ENCODE results near the gene SP4. TPM values are rescaled to one million over a fixed set of nuclear protein-coding genes. Genes with fewer than 3 reads are reported as not detected.

Gene SP4
- total RNA-seq, 1 experiment from 2014 or later, result 9.3 TPM

DNA sequence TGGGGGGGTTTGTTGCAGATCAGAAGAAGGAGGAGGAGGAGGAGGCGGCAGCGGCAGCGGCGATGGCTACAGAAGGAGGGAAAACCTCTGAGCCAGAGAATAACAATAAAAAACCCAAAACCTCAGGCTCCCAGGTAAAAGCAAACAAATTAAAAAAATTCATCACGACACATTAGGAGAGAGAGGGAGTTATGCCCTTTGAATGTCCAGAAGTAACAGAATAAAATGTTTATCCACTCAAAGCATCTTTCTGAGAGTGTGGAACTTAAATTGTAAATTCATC, 717 bp downstream of the SP4 start:
- no peak for DNase-seq (ENCODE audit: low spot score)
- Histone ChIP-seq H3K27ac (ENCODE audit: low read depth, low read length, poor library complexity, severe bottlenecking) (peak overlapping the region; percentile 97), H3K27me3 (replicated peaks; ENCODE audit: insufficient read depth, low read depth, low read length, poor library complexity) (no peaks in the 10 kb centered on the region), H3K4me3 (ENCODE audit: low read depth, low read length, poor library complexity, severe bottlenecking) (peak overlapping the region; percentile 56), H3K4me1 (ENCODE audit: insufficient read depth, low read length, poor library complexity, severe bottlenecking) (peaks cover 12% of the 10 kb centered on the region), H3K9me3 (ENCODE audit: low read depth, low read length, poor library complexity, severe bottlenecking) (no peaks in the 10 kb centered on the region), H3K36me3 (ENCODE audit: insufficient read depth, low read length, poor library complexity, severe bottlenecking) (no peaks in the 10 kb centered on the region)
- intact Hi-C loops (cut with micrococcal nuclease; ENCODE audit: unreplicated experiment), result no loop called here
- TF ChIP-seq EZH2 (IDR thresholded peaks at IDR 0.05; ENCODE audit: borderline replicate concordance, low read depth, low read length, poor library complexity, severe bottlenecking), result no peak
- TF ChIP-seq, protein P1, sequence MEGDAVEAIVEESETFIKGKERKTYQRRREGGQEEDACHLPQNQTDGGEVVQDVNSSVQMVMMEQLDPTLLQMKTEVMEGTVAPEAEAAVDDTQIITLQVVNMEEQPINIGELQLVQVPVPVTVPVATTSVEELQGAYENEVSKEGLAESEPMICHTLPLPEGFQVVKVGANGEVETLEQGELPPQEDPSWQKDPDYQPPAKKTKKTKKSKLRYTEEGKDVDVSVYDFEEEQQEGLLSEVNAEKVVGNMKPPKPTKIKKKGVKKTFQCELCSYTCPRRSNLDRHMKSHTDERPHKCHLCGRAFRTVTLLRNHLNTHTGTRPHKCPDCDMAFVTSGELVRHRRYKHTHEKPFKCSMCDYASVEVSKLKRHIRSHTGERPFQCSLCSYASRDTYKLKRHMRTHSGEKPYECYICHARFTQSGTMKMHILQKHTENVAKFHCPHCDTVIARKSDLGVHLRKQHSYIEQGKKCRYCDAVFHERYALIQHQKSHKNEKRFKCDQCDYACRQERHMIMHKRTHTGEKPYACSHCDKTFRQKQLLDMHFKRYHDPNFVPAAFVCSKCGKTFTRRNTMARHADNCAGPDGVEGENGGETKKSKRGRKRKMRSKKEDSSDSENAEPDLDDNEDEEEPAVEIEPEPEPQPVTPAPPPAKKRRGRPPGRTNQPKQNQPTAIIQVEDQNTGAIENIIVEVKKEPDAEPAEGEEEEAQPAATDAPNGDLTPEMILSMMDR (conservative IDR thresholded peaks at IDR 0.05; ENCODE audit: low read depth, low read length), result no peak
- ChIA-PET POLR2A (ENCODE audit: low non-redundant PET) (no interaction called here), CTCF (no interaction called here)
- no TSS peak for BruUV-seq (replicated peaks)

GRCh38 chr7:21429021-21429420, 1.1 kb downstream of the SP4 start:
- CTCF ChIA-PET, result no interaction called here
- Histone ChIP-seq H3K4me3 (ENCODE audit: low read depth, low read length, poor library complexity, severe bottlenecking) (peak overlapping the region; percentile 56), H3K36me3 (ENCODE audit: insufficient read depth, low read length, poor library complexity, severe bottlenecking) (no peaks in the 10 kb centered on the region), H3K9me3 (ENCODE audit: low read depth, low read length, poor library complexity, severe bottlenecking) (no peaks in the 10 kb centered on the region), H3K27me3 (replicated peaks; ENCODE audit: insufficient read depth, low read depth, low read length, poor library complexity) (no peaks in the 10 kb centered on the region), H3K27ac (ENCODE audit: low read depth, low read length, poor library complexity, severe bottlenecking) (peak overlapping the region; percentile 97), H3K4me1 (ENCODE audit: insufficient read depth, low read length, poor library complexity, severe bottlenecking) (peaks cover 12% of the 10 kb centered on the region)
- no peak for DNase-seq (ENCODE audit: low spot score)
- POLR2A ChIA-PET (ENCODE audit: low non-redundant PET), result no interaction called here
- BruUV-seq (replicated peaks), result no TSS peak
- intact Hi-C loops (cut with micrococcal nuclease; ENCODE audit: unreplicated experiment), result no loop called here
- TF ChIP-seq, protein P1 (conservative IDR thresholded peaks at IDR 0.05; ENCODE audit: low read depth, low read length), result no peak
- TF ChIP-seq EZH2 (IDR thresholded peaks at IDR 0.05; ENCODE audit: borderline replicate concordance, low read depth, low read length, poor library complexity, severe bottlenecking), result no peak

DNA sequence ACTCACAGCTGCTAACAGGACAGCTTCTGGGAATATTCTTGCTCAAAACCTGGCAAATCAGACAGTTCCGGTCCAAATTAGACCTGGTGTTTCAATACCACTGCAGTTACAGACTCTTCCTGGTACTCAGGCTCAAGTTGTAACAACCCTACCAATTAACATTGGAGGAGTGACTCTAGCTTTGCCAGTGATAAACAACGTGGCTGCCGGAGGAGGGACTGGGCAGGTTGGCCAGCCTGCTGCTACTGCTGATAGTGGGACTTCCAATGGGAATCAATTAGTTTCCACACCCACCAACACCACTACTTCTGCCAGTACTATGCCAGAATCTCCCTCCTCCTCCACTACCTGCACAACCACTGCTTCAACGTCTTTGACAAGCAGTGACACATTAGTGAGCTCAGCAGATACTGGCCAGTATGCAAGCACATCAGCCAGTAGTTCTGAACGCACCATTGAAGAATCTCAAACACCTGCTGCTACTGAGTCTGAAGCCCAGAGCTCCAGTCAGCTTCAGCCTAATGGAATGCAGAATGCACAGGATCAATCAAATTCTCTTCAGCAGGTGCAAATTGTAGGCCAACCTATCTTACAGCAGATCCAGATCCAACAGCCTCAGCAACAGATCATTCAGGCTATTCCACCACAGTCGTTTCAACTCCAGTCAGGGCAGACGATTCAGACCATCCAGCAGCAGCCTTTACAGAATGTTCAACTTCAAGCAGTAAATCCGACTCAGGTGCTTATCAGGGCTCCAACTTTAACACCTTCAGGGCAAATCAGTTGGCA, 2.1 kb downstream of the SP4 start:
- TF ChIP-seq, protein P1 (conservative IDR thresholded peaks at IDR 0.05; ENCODE audit: low read depth, low read length), result no peak
- H3K27ac ChIP-seq (ENCODE audit: low read depth, low read length, poor library complexity, severe bottlenecking), result no peak overlapping the region
- H3K27me3 ChIP-seq (replicated peaks; ENCODE audit: insufficient read depth, low read depth, low read length, poor library complexity), result no peaks in the 10 kb centered on the region
- no peaks in the 10 kb centered on the region for H3K36me3 ChIP-seq (ENCODE audit: insufficient read depth, low read length, poor library complexity, severe bottlenecking)
- intact Hi-C loops (cut with micrococcal nuclease; ENCODE audit: unreplicated experiment), result no loop called here
- H3K9me3 ChIP-seq (ENCODE audit: low read depth, low read length, poor library complexity, severe bottlenecking), result no peaks in the 10 kb centered on the region
- no peak for DNase-seq (ENCODE audit: low spot score)
- H3K4me3 ChIP-seq (ENCODE audit: low read depth, low read length, poor library complexity, severe bottlenecking), result no peak overlapping the region
- H3K4me1 ChIP-seq (ENCODE audit: insufficient read depth, low read length, poor library complexity, severe bottlenecking), result peaks cover 12% of the 10 kb centered on the region
- ChIA-PET POLR2A (ENCODE audit: low non-redundant PET) (no interaction called here), CTCF (no interaction called here)
- no TSS peak for BruUV-seq (replicated peaks)
